RCC 7860 (cell line): ENCODE data around the gene CELF6.

Source experiments
- DNase-seq: peaks from one replicate; pipeline ENCODE4 v3.0.0-alpha.2; 2015; ENCODE audit warnings: low spot score
- FAIRE-seq: peaks from 2 replicates; lab custom pipeline; 2012; peaks lifted over from hg19 to GRCh38; lab: Jason Lieb, UNC

The CELF6 gene

GRCh38 chr15:72272997-72273352 lies 47.0 kb downstream of the CELF6 start:
- no peak for DNase-seq
- no peak for FAIRE-seq

GRCh38 chr15:72272213-72272996 lies 47.6 kb downstream of the CELF6 start, which contains the start of gene PARP6:
Gene PARP6, minus strand, starts transcription at chr15:72272554. Its CDS starts 5,077 bp downstream, at chr15:72267477.
- peak; percentile 35 for FAIRE-seq
- peak; percentile 93 for DNase-seq

- FAIRE-seq: no peak
- DNase-seq: peak; percentile 5
These were observed 48.1 kb downstream of the CELF6 start for GRCh38 chr15:72271895-72272212.

GRCh38 chr15:72271221-72271620 lies 48.7 kb downstream of the CELF6 start:
- FAIRE-seq: no peak
- no peak for DNase-seq

- FAIRE-seq (no peak), DNase-seq (no peak)
These were observed 50.2 kb downstream of the CELF6 start for GRCh38 chr15:72269739-72270138.

GRCh38 chr15:72265031-72265430 lies 54.9 kb downstream of the CELF6 start:
- FAIRE-seq (no peak), DNase-seq (no peak)

GRCh38 chr15:72252663-72253299 lies 67.2 kb downstream of the CELF6 start:
- FAIRE-seq (no peak), DNase-seq (no peak)

- no peak for FAIRE-seq
- no peak for DNase-seq
These were observed 70.7 kb downstream of the CELF6 start for GRCh38 chr15:72249142-72249810.

GRCh38 chr15:72248514-72248913 lies 71.4 kb downstream of the CELF6 start:
- DNase-seq (no peak), FAIRE-seq (no peak)

- FAIRE-seq (no peak), DNase-seq (no peak)
These were observed 77.1 kb downstream of the CELF6 start for GRCh38 chr15:72242775-72243370.

GRCh38 chr15:72239652-72240051 lies 80.3 kb downstream of the CELF6 start:
- no peak for DNase-seq
- no peak for FAIRE-seq

GRCh38 chr15:72238586-72238985 lies 81.4 kb downstream of the CELF6 start:
- DNase-seq: no peak

GRCh38 chr15:72237853-72238224 lies 82.1 kb downstream of the CELF6 start:
- DNase-seq: no peak
- FAIRE-seq: no peak

More at GRCh38 chr15:72238586-72238985, 81.4 kb downstream of the CELF6 start:
- FAIRE-seq: no peak

GRCh38 chr15:72237029-72237852 lies 82.7 kb downstream of the CELF6 start:
- peak; percentile 91 for DNase-seq
- peak; percentile 96 for FAIRE-seq

GRCh38 chr15:72236381-72237003 lies 83.5 kb downstream of the CELF6 start:
- no peak for DNase-seq
- FAIRE-seq: no peak

GRCh38 chr15:72235298-72235697 lies 84.7 kb downstream of the CELF6 start:
- FAIRE-seq (no peak), DNase-seq (no peak)
